Neural progenitor cell (in vitro differentiated cells): Measurements from ENCODE around the gene SERGEF.

Experiments
- EZH2 ChIP-seq: fragments of 200-600 bp; sonication (generic); IDR thresholded peaks from 2 replicates; pipeline ENCODE4 v1.6.1; 2017; ENCODE audit warnings: antibody characterized with exemption, mild to moderate bottlenecking, moderate library complexity
- EZH2phosphoT487 ChIP-seq: fragments of 200-600 bp; sonication (generic); IDR thresholded peaks from 2 replicates; pipeline ENCODE4 v1.6.1; 2017; ENCODE audit warnings: antibody characterized with exemption
- TF ChIP-seq, protein P1 (sequence below): fragments of 200-600 bp; sonication (generic); IDR thresholded peaks from 2 replicates; pipeline ENCODE4 v1.5.1; 2017; ENCODE audit warnings: antibody characterized with exemption, mild to moderate bottlenecking

DNA sequence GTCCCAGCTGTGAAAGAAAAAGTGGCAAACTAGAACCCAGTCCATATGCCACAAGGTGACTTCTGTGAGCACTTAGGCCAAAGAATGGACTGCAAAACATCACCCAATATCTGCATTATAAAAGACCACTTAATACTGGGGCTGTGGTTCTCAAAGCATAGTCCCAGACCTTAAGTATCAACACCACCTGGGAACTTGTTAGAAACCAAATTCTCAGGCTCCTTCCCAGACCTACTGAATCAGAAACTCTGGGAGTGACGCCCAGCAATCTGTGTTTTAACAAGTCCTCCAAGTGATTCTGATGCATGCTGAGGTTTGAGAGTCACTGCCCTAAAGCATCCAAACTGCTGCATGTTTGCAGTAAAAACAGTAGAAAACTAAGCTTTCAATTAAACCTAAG is 81.3 kb downstream of the SERGEF start:
- TF ChIP-seq EZH2 (no peak), EZH2phosphoT487 (no peak)
- TF ChIP-seq, protein P1, sequence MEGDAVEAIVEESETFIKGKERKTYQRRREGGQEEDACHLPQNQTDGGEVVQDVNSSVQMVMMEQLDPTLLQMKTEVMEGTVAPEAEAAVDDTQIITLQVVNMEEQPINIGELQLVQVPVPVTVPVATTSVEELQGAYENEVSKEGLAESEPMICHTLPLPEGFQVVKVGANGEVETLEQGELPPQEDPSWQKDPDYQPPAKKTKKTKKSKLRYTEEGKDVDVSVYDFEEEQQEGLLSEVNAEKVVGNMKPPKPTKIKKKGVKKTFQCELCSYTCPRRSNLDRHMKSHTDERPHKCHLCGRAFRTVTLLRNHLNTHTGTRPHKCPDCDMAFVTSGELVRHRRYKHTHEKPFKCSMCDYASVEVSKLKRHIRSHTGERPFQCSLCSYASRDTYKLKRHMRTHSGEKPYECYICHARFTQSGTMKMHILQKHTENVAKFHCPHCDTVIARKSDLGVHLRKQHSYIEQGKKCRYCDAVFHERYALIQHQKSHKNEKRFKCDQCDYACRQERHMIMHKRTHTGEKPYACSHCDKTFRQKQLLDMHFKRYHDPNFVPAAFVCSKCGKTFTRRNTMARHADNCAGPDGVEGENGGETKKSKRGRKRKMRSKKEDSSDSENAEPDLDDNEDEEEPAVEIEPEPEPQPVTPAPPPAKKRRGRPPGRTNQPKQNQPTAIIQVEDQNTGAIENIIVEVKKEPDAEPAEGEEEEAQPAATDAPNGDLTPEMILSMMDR, result no peak
